Hepatocyte (in vitro differentiated cells): ENCODE results near the gene KLHL30. TPM values are rescaled to one million over a fixed set of nuclear protein-coding genes. Genes with fewer than 3 reads are reported as not detected.

Source experiments
- DNase-seq: peaks from one replicate; pipeline ENCODE4 v3.0.0-alpha.2; 2016; ENCODE audit warnings: low spot score
- H2AFZ ChIP-seq: fragments of 200-600 bp; sonication (generic); 2 replicates; pipeline ENCODE4 v1.6.0; 2016; ENCODE audit warnings: antibody characterized with exemption, mild to moderate bottlenecking
- H3K27ac ChIP-seq: fragments of 200-600 bp; sonication (generic); 2 replicates; pipeline ENCODE4 v1.5.1; 2016; ENCODE audit warnings: mild to moderate bottlenecking
- H3K27me3 ChIP-seq: fragments of 200-600 bp; sonication (generic); 2 replicates; pipeline ENCODE4 v1.6.1; 2016
- H3K36me3 ChIP-seq: fragments of 200-600 bp; sonication (generic); replicated peaks from 2 replicates; pipeline ENCODE4 v1.5.1; 2016; ENCODE audit warnings: low read depth; ENCODE audit not compliant: insufficient read depth
- H3K4me1 ChIP-seq: fragments of 200-600 bp; sonication (generic); 2 replicates; pipeline ENCODE4 v1.5.1; 2016; ENCODE audit warnings: mild to moderate bottlenecking, moderate library complexity; ENCODE audit not compliant: insufficient read depth
- H3K4me2 ChIP-seq: fragments of 200-600 bp; sonication (generic); 2 replicates; pipeline ENCODE4 v1.6.0; 2016
- H3K4me3 ChIP-seq: fragments of 200-600 bp; sonication (generic); 2 replicates; pipeline ENCODE4 v1.5.1; 2016; ENCODE audit warnings: mild to moderate bottlenecking
- H3K79me2 ChIP-seq: fragments of 200-600 bp; sonication (generic); 2 replicates; pipeline ENCODE4 v1.6.0; 2017; ENCODE audit warnings: mild to moderate bottlenecking
- H3K9me2 ChIP-seq: fragments of 200-600 bp; sonication (generic); replicated peaks from 2 replicates; pipeline ENCODE4 v1.6.0; 2017; ENCODE audit warnings: mild to moderate bottlenecking; ENCODE audit not compliant: insufficient read depth
- H3K9me3 ChIP-seq: fragments of 200-600 bp; sonication (generic); 2 replicates; pipeline ENCODE4 v1.5.1; 2016; ENCODE audit warnings: low read depth, mild to moderate bottlenecking
- H4K20me1 ChIP-seq: fragments of 200-600 bp; sonication (generic); 2 replicates; pipeline ENCODE4 v1.6.0; 2016; ENCODE audit warnings: mild to moderate bottlenecking; ENCODE audit not compliant: insufficient read depth, poor library complexity, severe bottlenecking
- EZH2 ChIP-seq: fragments of 200-600 bp; sonication (generic); IDR thresholded peaks from 2 replicates; pipeline ENCODE4 v1.6.1; 2016; ENCODE audit warnings: antibody characterized with exemption, mild to moderate bottlenecking, borderline replicate concordance
- EZH2phosphoT487 ChIP-seq: fragments of 200-600 bp; sonication (generic); IDR thresholded peaks from one replicate; pipeline ENCODE4 v1.6.1; 2018; ENCODE audit warnings: antibody characterized with exemption, mild to moderate bottlenecking, low read depth, moderate library complexity; ENCODE audit not compliant: unreplicated experiment, severe bottlenecking
- WGBS: methylation state at CpG from one replicate; pipeline ENCODE4 v1.1.6; 2016; ENCODE audit warnings: low lambda C conversion rate; ENCODE audit errors: missing lambda C conversion rate; 5-methylcytosine and 5-hydroxymethylcytosine counted together
- polyA plus RNA-seq: library from polyadenylated mRNA; unstranded; fragments of >200 nt; fragmentation: Nextera tagmentation; extraction: Ambion mirVana; gene quantifications from 2 replicates; pipeline ENCODE4 v1.2.1, GENCODE V29; 2016
- total RNA-seq: library from RNA; depleted of rRNA; stranded (reverse); fragments of >200 nt; gene quantifications from 2 replicates; pipeline ENCODE4 v1.2.3, GENCODE V29; 2014
- TF ChIP-seq, protein P1 (sequence below): fragments of 200-600 bp; sonication (generic); IDR thresholded peaks from 2 replicates; pipeline ENCODE4 v1.5.1; 2016; ENCODE audit warnings: antibody characterized with exemption, mild to moderate bottlenecking; ENCODE audit not compliant: poor library complexity

The KLHL30 gene
- total and polyA plus RNA-seq, 2 experiments from 2014 or later, result 0.15 TPM; not detected in 1

DNA sequence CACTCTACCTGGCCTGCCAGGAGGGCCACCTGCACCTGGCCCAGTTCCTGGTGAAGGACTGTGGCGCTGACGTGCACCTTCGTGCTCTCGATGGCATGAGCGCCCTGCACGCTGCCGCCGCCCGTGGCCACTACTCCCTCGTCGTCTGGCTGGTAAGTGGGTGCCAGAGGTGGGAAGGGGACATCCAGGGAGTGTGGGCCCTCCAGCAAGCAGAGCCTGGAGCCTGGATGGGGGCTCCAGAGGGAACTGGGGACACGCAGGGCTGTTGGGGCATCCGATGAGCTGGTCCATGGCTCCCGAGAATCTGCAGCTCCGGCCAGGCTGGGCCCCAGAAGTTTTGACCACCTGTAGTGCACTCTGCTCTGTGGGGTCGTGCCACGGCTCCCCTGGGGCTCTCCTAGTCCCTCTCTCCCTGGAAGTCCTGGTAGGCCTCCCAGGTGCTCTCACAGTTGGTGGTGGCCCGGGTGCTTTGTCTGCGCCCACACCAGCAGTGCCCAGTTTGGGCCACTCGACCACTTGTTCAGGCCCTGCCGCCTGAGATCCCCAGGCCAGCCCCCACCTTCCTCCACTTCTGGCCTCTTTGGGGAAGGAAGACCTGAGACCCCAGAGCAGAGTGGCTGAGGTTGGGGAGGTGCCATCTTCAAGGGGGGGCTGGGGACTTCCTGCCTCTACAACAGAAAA, 33.6 kb upstream of the KLHL30 start:
- Histone ChIP-seq H3K36me3 (no peaks in the 10 kb centered on the region), H3K79me2 (no peaks in the 10 kb centered on the region), H3K4me1 (no peaks in the 10 kb centered on the region), H3K27me3 (no peaks in the 10 kb centered on the region), H3K9me2 (no peaks in the 10 kb centered on the region), H3K4me3 (no peak overlapping the region), H2AFZ (no peak overlapping the region), H3K9me3 (no peaks in the 10 kb centered on the region), H3K27ac (no peak overlapping the region), H4K20me1 (no peaks in the 10 kb centered on the region), H3K4me2 (no peak overlapping the region)
- no peak for DNase-seq
- WGBS, result 96% methylated on average over 21 of the region's 21 CpGs
- no peak for TF ChIP-seq EZH2phosphoT487
- TF ChIP-seq, protein P1, sequence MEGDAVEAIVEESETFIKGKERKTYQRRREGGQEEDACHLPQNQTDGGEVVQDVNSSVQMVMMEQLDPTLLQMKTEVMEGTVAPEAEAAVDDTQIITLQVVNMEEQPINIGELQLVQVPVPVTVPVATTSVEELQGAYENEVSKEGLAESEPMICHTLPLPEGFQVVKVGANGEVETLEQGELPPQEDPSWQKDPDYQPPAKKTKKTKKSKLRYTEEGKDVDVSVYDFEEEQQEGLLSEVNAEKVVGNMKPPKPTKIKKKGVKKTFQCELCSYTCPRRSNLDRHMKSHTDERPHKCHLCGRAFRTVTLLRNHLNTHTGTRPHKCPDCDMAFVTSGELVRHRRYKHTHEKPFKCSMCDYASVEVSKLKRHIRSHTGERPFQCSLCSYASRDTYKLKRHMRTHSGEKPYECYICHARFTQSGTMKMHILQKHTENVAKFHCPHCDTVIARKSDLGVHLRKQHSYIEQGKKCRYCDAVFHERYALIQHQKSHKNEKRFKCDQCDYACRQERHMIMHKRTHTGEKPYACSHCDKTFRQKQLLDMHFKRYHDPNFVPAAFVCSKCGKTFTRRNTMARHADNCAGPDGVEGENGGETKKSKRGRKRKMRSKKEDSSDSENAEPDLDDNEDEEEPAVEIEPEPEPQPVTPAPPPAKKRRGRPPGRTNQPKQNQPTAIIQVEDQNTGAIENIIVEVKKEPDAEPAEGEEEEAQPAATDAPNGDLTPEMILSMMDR, result no peak
- TF ChIP-seq EZH2, result no peak

DNA sequence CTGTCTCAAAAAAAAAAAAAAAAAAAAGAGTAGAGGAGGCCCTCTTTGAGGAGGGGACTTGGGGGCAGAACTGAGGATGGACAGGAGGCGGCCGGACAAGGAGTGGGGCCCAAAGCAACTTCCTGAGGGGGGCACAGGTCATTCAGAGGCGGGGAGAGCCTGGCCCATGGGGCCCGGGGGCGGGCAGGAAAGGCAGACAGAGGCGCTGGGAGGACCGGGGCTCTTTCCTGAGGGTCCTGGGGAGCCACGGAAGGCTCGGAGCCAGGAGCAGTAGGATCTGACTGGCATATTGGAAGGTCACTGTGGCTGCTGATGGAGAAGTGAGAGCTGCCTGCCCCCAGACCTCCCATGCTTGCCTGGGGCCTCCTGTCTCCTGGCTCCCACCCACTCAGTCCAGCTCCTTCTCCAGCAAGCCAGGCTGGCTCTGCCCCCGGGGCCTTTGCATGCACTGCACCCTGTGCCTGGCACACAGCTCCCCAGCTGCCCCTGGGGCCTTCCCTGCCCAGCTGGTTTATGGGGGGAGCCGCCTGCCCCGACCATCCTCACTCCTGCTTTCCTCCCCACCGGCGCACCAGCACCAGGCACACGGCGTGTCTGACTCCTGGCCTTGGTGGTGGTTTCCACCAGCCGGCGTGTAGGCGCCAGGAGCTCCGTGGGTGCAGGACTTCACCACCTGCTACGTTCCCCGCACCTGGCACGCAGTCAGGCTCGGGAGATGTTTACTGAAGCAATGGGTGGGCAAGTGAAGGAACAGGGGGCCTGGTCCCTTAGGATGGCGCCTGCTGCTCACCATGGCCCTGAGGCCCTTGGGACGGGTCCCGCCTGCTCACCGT, 32.7 kb upstream of the KLHL30 start:
- H3K4me2 ChIP-seq, result no peak overlapping the region
- H3K4me3 ChIP-seq, result no peak overlapping the region
- no peaks in the 10 kb centered on the region for H3K36me3 ChIP-seq
- no peaks in the 10 kb centered on the region for H3K9me2 ChIP-seq
- no peak overlapping the region for H2AFZ ChIP-seq
- no peaks in the 10 kb centered on the region for H3K79me2 ChIP-seq
- no peaks in the 10 kb centered on the region for H3K4me1 ChIP-seq
- H3K9me3 ChIP-seq, result no peaks in the 10 kb centered on the region
- no peaks in the 10 kb centered on the region for H3K27me3 ChIP-seq
- TF ChIP-seq EZH2phosphoT487, result no peak
- TF ChIP-seq, protein P1, result no peak
- TF ChIP-seq EZH2, result no peak
- H4K20me1 ChIP-seq, result no peaks in the 10 kb centered on the region
- DNase-seq, result no peak
- 93% methylated on average over 20 of the region's 28 CpGs for whole genome bisulfite sequencing
- no peak overlapping the region for H3K27ac ChIP-seq

DNA sequence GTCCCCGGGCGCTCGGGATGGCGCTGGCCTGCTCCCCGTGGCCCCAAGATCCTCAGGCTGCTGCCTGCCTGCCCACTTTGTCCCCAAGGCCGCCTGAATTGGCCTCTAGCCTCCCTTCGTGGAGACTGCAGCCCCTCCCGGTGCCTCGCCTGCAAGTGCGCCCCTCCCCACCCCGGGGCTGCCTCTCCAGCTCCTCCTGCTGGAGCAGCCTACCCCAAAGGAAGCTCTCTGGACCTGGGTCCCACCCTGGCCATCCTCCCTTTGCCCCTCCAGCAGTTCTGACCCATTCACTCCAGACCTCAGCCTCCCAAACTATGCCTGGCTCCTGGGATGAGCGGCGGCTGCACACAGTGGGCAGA, 32.1 kb upstream of the KLHL30 start:
- Histone ChIP-seq H3K4me2 (no peak overlapping the region), H3K36me3 (no peaks in the 10 kb centered on the region), H3K9me2 (no peaks in the 10 kb centered on the region), H3K4me3 (no peak overlapping the region), H2AFZ (no peak overlapping the region), H3K27ac (no peak overlapping the region), H4K20me1 (no peaks in the 10 kb centered on the region), H3K79me2 (no peaks in the 10 kb centered on the region), H3K27me3 (no peaks in the 10 kb centered on the region), H3K9me3 (no peaks in the 10 kb centered on the region), H3K4me1 (no peaks in the 10 kb centered on the region)
- peak; percentile 6 for DNase-seq
- 89% methylated on average over 13 of the region's 13 CpGs for WGBS
- TF ChIP-seq EZH2phosphoT487, result no peak
- TF ChIP-seq, protein P1, result no peak
- no peak for TF ChIP-seq EZH2
